NB4 (cell line): ENCODE measurements around the gene RBKS.
A peak's percentile ranks its signal among the peaks of the same experiment; 100 is the strongest.

Experiments
- CTCF ChIP-seq: IDR thresholded peaks from one replicate; pipeline ENCODE4 v1.5.1; 2012; ENCODE audit warnings: low read depth, low read length
- POLR2A ChIP-seq: IDR thresholded peaks from 2 replicates; pipeline ENCODE4 v1.6.1; 2011; ENCODE audit warnings: mild to moderate bottlenecking; ENCODE audit not compliant: insufficient read length; ENCODE audit errors: extremely low read depth

GRCh38 chr2:27890146-27890923 is at the start of gene RBKS, which contains the start of gene BABAM2:
- TF ChIP-seq CTCF (no peak), POLR2A (peak; percentile 67)
